ENCODE measurements around the gene BMAL2. TPM values are rescaled to one million over a fixed set of nuclear protein-coding genes. Genes with fewer than 3 reads are reported as not detected.

BMAL2 gene
- total RNA-seq, 1 donor from 2014 or later: 6.9 TPM

DNA sequence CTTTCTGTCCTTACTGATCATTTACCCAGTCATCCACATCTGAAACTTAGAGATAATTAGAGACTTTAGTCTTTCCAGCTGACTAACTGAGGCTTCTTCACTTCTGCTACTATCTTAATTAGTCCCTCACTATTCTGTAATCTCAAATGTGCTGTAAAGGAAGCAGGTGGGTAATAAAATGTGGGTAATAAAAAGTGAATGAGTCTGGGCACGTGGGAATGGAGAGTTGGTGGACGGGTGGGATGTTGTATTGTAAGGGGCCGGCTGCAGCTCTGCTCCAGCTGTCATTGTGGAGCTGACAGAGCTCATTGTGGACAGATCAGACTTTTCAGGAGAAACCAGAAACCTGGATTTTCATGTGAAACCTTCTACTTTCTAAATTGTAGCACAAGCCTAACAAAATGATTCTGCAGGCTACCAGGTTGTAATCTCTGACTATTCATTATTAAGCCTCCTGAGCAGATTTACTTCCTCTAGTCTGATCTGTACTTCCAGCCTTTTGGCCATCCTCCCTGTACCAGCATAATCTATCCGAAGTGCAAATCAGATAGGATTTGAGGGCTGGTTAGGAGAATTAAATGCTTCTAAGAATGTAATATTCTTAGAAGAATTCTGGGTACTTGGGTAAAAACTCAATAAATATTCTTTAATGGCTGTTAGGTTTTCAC is 42.0 kb upstream of the BMAL2 start:
- no peaks in the 10 kb centered on the region for H3K9me3 ChIP-seq
- no peak overlapping the region for H3K4me3 ChIP-seq
- ATAC-seq (no peak), DNase-seq (no peak)
- no peak overlapping the region for H3K27ac ChIP-seq
- TF ChIP-seq, protein P1, sequence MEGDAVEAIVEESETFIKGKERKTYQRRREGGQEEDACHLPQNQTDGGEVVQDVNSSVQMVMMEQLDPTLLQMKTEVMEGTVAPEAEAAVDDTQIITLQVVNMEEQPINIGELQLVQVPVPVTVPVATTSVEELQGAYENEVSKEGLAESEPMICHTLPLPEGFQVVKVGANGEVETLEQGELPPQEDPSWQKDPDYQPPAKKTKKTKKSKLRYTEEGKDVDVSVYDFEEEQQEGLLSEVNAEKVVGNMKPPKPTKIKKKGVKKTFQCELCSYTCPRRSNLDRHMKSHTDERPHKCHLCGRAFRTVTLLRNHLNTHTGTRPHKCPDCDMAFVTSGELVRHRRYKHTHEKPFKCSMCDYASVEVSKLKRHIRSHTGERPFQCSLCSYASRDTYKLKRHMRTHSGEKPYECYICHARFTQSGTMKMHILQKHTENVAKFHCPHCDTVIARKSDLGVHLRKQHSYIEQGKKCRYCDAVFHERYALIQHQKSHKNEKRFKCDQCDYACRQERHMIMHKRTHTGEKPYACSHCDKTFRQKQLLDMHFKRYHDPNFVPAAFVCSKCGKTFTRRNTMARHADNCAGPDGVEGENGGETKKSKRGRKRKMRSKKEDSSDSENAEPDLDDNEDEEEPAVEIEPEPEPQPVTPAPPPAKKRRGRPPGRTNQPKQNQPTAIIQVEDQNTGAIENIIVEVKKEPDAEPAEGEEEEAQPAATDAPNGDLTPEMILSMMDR (IDR thresholded peaks at IDR 0.05): no peak
- intact Hi-C loops (cut with DNase I): no loop called here
- no peaks in the 10 kb centered on the region for H3K27me3 ChIP-seq
- no peaks in the 10 kb centered on the region for H3K4me1 ChIP-seq
- H3K36me3 ChIP-seq: no peaks in the 10 kb centered on the region

DNA sequence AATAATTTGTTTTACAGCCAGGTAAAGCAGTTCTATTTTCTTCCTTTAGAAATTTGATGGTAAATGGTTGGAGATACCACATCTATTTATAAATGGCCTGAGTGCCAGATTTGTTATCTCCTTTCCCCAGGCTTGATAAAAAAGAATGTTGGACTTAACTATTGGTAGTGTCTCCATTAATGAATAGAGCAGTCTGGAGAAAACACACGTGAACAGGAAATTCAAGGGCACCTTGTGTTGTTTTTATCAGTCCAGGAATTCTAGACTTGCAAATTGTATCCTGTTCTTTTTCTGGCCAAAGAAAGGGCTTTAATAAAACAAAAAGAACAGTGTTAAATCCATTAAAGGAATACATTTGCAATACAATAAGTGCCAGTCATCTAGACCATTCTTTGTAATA is 40.8 kb upstream of the BMAL2 start:
- H3K9me3 ChIP-seq: no peaks in the 10 kb centered on the region
- TF ChIP-seq, protein P1 (IDR thresholded peaks at IDR 0.05): no peak
- no peak overlapping the region for H3K27ac ChIP-seq
- no peaks in the 10 kb centered on the region for H3K36me3 ChIP-seq
- intact Hi-C loops (cut with DNase I): no loop called here
- H3K4me1 ChIP-seq: no peaks in the 10 kb centered on the region
- no peaks in the 10 kb centered on the region for H3K27me3 ChIP-seq
- no peak overlapping the region for H3K4me3 ChIP-seq
- ATAC-seq: no peak
- DNase-seq: no peak

DNA sequence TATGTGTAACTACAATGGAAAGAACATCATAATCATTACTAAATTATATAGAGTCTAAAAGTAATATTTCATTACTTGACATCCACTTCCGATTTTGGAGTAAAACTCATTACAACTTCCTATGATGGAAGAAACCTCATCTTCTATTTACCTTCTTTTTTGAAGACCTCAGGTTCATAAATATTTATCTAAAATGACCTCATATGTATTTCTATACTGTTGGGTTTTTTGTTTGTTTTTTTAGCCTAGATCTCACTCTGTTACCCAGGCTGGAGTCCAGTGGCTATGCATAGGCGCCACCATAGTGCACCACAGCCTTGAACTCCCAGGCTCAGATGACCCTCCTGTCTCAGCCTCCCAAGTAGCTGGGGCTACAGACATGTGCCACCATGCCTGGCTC is 39.9 kb upstream of the BMAL2 start:
- no peak for DNase-seq
- Histone ChIP-seq H3K36me3 (no peaks in the 10 kb centered on the region), H3K4me3 (no peak overlapping the region), H3K4me1 (no peaks in the 10 kb centered on the region), H3K27me3 (no peaks in the 10 kb centered on the region), H3K27ac (no peak overlapping the region), H3K9me3 (no peaks in the 10 kb centered on the region)
- intact Hi-C loops (cut with DNase I): no loop called here
- TF ChIP-seq, protein P1 (IDR thresholded peaks at IDR 0.05): no peak
- no peak for ATAC-seq

DNA sequence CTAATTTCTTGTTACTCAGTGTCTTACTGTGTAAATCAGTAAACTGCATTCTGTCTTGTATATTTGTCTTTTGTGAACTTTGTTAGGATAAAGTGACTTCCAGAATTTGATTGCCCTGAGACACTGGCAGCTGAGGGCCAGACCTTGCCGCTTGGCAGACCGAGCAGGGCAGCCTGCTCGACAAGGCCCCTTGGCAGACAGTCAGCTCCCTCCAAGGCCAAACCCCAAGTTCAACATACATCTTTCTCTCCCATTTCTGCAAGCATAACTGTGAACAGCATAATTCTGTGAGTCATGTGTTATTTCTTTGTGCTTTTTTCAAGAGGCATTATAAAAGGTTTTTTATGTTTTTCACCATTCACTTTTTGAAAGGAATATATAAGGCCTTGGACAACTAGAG is 39.2 kb upstream of the BMAL2 start:
- ATAC-seq: no peak
- intact Hi-C loops (cut with DNase I): no loop called here

DNA sequence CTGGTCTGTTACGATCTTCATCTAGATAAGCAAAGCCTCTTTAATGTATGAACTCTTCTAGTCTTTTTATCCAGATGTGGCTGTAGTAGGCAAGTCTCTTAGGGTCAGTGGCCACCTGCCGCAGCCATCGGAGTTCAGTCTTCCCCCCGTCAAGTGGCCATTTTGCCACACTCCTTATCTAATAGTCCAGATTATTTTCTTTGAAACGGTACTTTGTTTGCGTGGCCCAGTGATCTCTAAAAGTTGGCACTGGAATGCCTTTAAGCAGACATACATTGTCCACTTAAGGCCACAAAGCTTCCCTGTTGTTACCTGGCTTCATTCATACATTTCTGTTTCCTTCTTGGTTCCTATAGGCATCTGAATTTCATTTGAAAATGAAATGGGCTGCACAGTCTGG is 36.0 kb upstream of the BMAL2 start:
- DNase-seq: no peak
- H3K27ac ChIP-seq: no peak overlapping the region
- no peaks in the 10 kb centered on the region for H3K4me1 ChIP-seq
- no peak overlapping the region for H3K4me3 ChIP-seq
- ATAC-seq: no peak
- H3K36me3 ChIP-seq: peaks cover 11% of the 10 kb centered on the region
- H3K9me3 ChIP-seq: no peaks in the 10 kb centered on the region
- H3K27me3 ChIP-seq: no peaks in the 10 kb centered on the region
- TF ChIP-seq, protein P1 (IDR thresholded peaks at IDR 0.05): no peak
- intact Hi-C loops (cut with DNase I): no loop called here

More for the DNA sequence above, 39.2 kb upstream of the BMAL2 start:
- H3K4me3 ChIP-seq: no peak overlapping the region
- TF ChIP-seq, protein P1 (IDR thresholded peaks at IDR 0.05): no peak
- H3K27ac ChIP-seq: no peak overlapping the region
- H3K4me1 ChIP-seq: no peaks in the 10 kb centered on the region
- no peaks in the 10 kb centered on the region for H3K9me3 ChIP-seq
- no peak for DNase-seq
- peaks cover 4% of the 10 kb centered on the region for H3K36me3 ChIP-seq
- no peaks in the 10 kb centered on the region for H3K27me3 ChIP-seq

DNA sequence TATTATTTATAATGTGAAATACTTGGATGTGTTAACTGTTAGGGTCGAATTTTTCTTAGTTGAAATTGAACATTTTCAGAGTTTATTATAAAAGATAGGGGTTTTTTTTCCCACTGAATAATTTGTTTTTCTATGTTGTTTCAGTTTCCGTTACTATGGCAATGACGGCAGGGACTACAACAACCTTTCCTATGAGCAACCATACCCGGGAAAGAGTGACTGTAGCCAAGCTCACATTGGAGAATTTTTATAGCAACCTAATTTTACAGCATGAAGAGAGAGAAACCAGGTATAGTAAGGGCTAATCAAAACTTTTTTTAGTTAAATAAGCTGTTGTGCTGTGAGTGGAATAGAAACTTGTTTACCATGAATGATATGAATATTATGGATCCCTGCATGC is 35.1 kb upstream of the BMAL2 start:
- no peaks in the 10 kb centered on the region for H3K27me3 ChIP-seq
- TF ChIP-seq, protein P1 (IDR thresholded peaks at IDR 0.05): no peak
- ATAC-seq (no peak), DNase-seq (no peak)
- H3K9me3 ChIP-seq: no peaks in the 10 kb centered on the region
- intact Hi-C loops (cut with DNase I): no loop called here
- no peak overlapping the region for H3K4me3 ChIP-seq
- H3K36me3 ChIP-seq: peaks cover 16% of the 10 kb centered on the region
- H3K27ac ChIP-seq: no peak overlapping the region
- H3K4me1 ChIP-seq: no peaks in the 10 kb centered on the region
